NCI-H2029 (cell line): ENCODE results near the gene TNS1.

Experiments used
- DNase-seq: peaks from one replicate; lab custom pipeline; 2025; lab: John Stamatoyannopoulos, UW

TNS1 gene

DNA sequence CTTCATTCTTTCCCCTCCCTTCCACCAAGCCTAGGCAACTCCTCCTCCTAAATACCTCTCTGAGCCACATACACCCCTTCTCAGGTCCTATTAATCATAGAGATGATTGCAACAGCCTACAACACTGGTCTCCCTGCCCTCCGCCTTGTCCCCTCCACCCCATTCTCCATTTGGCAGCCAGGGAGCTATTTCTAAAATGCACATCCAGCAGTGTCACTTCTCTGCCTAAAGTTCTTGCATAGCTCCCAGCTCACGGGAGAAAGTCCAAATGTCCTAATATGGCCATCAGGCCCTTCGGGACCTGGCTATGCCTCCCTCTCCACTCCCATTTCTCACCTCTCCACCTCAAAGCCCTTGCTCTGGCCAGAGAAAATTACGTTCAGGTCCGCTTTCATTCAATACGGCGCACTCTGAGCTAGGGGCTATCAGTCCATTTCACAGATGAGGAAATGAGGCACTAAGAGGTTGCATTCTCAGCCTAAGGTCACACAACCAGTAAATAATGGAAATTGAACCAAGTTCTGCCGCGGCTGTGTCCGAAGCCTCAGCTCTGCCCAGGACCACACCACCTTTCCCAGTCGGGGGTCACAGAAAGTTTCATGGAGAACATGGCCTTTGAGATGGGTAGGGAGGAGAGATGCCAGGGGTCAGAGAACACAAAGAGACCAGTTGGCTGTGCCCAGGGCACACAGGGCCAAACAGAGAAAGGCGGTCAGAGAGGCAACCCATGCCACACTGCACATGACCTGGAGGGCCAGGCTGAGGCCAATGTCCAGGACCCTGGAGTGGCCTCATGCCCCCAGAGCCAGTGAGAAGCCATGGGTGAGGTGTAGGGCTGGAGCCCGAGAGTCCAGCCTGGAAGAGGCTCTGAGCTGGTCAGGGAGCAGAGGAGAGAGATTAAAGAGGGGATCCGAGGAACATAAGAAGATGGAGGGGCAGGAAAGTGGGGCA is 72.8 kb downstream of the TNS1 start:
- peak; percentile 25 for DNase-seq

DNA sequence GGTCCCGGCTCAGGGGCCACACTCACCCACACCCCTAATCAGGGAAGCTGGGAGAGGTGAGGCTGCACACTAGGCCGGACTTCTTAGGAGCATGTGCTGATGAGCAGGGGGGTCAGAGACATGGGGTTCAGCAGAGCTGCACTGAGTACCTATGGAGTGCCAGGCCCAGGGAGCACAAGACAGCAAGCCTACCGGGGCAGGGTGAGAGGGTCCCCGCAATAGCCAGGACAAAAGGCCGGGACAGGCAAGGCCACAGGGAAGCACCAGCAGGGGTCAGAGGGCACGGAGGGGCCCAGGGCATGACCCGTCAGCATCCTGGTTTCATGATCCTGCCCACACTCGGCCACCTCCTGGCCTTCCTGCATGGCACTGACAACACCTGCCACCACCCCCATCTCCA is 73.5 kb downstream of the TNS1 start:
- no peak for DNase-seq

DNA sequence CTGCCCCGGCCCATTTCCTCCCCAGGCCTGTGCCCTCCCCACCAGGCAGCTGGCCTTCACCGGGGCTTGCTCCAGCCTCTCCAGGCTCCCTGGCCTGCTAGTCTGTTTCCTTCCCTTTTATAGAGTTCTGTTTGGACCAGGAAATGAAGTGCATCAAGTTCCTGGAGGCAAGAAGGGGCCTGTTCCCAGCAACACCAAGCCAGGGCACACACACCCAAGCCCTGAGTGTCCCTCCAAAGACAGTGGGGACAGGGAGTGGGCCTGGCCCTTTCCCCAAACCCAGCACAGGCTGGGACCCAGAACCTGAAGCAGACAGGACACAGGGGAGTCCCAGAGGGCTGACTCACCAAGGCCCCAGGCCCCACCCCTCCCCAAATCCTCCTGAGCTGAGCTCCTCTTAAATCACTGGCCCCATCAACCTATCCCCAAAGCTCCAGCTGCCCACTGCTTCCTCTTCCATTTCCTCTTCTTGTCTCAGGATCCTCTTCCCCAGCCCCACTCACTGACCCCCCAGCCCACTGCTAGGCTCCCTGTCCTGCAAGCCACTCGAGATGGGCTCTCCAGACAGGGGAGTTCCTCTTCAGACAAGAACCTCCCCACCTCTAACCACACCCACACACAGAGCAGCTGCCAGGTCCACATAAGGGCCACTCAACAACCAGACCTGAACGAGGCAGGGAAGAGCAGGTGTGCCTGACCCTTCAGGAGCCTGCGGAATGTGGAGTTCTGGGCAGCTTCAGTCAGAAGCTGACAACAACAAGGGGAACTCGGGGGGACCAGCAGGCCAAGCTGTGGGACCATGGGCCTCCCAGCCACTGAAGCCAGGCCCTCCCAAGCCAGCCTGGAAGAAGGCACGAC is 74.2 kb downstream of the TNS1 start:
- DNase-seq = peak; percentile 94

DNA sequence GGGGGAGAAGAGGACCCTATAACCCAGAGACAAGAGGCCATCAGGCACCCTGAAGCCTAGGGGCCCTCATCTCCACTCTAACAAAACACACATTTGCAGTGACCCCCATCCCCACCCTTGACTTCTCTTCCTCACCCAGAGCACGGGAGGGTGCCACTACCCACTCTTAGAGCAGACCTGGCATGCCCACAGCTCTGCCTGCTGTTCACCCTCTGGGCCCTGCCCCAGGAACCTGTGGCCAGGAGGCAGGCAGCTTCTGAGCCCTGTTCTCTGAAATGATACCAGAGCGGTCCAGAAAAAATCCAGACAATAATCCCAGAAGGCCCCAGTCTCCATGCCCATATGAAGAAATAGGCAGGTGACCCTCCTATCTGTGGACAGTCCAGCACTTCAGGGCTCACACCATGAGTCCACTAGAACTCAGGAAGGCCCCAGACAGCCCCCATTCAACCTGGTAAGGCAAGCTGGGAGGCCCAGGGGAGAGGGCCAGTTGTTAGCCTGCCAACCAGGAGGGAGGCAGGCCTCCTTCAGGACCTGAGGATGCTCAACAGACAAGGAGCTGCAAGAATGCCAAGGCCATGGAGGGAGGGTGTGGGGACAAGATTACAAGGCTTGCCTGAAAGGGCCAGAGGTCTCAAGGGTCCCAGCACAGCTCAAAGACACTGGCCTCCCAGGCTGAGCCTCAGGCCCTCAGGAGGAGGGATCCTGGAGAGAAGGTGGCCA is 75.0 kb downstream of the TNS1 start:
- DNase-seq = no peak

DNA sequence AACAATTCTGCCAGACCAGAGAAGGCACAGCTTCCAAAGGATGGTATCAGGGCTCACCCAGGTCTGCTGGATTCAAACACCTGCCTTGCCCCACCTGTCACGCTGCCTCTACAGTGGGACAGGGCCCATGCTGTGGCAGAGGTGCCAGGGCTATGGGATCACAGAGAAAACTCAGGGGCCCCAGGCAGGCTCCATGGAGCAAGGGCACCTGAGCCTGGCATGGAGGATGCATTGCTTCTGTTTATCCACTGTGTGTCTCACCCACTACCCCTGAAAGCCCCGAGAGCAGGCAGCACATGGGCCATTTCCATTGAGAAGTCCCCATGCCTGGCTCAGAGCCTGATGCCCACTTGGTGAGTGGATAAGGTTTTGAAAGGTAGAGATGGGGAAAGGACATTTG is 76.0 kb downstream of the TNS1 start:
- DNase-seq = no peak

DNA sequence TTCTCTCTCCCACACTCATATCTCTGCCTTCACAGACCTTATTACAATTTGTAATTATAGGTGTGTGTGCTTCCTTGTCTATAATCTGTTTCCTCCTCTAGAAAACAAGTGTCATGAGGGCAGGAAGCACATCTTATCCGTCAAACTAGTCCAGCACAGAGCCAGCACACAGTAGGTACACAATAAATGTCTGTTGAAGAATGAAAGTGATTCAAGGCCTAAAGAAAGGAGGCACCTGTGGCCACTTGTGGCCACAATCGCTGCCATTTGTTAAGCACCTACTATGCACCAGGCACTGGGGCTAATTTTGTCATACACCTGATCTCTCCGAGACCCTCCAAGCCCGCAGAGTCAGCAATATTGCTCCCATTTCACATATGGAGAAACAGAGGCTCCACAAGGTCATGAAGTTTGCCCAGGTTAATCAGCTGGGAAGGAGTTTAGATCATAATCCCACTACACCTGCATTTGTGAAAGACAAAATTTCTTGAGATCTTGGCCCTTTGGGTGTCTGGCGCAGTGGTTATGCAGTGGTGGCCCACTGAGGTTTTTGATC is 78.4 kb downstream of the TNS1 start:
- DNase-seq = no peak

DNA sequence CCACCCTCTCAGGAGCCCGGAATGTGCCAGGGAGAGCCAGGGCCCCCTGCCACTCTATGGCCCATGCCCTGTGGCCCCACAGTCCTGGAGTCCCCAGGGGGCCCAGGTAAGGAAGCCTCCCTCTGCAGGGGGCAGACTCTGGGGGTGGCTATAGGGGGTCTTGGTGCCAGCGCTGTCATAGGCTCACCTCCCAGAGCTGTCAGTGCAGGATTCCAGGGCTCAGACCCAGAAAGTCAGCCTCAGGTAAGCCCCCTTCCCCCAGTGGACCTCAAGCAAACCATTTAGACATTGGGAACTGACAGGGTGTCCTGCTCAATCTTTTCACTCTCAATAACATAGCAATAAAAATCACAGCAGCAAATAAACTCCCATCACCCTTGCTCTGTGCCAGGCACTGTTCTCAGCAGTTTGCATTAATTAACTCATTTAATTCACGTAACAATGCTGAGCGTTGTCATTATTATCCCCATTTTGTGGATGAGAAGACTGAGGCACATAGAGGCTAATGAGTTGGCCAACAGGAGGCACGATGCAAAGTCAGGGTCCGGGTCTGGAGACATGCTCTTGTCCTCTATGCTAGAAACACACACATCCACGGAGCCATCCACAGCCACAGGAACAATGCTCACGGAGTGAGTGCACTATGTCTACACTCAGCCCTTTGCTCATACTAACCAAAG is 79.6 kb downstream of the TNS1 start:
- DNase-seq = no peak

DNA sequence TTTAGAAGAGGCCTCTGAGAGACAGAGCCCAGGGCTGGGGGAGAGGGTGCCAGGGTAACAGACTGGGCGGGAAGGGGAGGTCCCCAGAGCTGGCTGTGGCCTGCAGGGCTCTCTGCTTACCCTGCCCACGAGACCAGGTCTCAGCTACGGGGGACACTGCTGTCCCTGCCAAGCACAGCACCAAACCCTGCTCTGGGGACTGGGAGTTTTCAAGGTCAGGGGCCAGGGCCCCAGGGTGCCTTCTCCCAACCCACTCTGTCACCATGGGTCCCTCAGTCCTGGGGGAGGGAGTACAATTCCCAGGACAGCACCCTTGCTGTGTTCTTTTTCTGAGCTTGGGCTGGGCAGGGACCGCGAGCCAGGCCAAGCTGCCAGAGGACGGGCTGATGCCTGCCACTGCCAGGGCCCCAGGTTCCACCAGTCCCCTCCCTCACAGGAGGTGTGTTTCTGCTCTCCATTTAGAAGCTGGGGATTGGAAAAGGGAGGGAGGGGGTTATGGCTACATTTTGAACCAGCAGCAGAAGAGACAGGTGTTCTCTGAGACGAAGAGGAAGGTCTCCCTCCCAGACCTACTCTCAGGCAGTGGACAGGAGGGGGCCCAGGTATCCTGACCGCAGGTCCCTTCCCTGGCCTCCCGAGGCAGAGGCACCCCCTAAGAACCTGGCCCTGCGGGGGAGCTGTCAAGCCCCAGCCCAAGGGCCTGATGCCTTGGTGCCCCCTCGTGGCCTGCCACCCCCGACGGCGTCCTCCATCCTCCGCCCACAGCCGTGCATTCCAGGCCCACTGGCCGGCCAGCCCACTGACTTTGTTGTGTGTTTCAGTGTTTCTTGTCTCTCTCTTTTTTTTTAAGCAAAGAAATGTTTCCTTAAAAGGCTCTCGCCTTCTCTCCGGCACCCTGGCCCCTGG is 80.4 kb downstream of the TNS1 start:
- DNase-seq = no peak

DNA sequence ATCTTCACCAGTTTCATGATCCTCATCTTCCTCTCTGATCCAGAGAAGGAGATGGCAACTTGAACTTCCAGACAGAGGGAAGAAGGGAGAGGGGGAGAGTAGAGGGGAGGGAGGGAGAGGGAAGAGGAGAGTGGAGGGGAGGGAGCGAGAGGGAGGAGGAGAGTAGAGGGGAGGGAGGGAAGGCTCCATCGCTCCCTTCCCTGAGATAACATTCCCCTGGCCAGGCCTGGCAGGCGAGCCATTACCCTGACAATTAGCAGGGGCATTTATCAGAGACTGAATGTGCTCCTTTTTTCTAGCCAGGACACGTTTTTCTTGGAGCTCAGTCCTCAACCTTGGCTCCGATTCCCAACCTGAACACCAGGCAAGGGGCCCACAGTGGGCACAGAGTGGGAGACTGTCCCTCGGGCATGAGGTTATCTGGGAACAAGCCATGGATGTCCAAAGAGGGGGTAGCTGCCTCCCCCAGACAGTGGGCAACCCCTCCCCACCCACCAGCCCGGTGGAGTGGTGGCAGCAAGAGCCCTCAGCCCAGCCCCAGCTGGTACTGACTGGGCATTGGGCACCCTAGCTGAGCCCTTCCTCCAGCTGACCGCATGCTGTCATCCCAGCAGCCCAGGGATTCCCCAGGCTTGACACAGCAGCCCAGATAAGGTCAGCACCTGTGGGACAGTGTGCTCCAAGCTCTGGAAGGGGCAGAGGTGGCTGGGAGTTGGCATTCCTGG is 81.8 kb downstream of the TNS1 start:
- no peak for DNase-seq

DNA sequence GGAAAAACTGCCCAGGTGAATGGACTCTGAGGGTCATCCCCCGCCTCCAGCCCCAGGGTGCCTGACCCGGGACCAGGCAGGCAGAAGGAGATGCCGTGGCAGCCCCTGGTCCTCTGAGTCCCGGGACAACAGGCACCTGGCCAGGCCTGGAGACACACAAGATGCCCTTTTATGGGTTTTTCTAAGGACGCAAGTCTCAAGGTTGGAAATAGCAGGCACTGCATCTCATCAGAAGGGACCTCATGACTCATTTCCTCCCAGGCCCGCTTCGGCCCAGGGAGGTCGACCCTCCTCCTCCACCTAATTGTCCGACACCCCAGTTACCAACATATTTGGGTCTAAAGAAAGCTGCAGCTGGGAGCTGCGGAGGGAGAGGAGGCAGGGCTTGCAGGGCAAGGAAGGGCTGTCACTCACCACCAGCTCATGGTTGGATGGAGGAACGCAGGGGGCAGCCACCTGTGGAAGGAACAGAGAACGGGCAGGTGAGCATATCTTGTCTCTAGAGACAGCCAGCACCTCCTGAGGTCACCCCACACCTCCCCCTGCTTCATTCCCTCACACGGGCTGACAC is 82.9 kb downstream of the TNS1 start:
- no peak for DNase-seq

DNA sequence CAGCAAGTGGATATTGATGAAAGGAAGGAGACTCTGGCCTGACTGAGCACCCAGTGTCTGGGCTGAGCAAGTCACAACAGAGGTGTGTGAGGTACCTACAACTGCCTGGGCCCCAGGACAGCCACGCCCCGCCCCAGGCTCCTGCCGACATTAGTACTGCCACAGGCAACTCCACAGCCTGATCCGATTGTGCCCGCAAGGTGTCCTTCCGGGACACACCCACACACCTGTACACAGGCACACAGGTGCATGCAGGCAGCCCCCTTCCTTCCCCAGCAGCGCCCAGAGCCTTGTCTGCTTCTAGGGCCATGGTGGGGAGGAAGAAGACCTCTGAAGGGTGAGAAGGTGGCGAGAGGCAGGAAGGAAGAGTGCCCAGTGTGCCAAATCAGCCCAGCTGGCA is 83.6 kb downstream of the TNS1 start:
- DNase-seq = no peak

DNA sequence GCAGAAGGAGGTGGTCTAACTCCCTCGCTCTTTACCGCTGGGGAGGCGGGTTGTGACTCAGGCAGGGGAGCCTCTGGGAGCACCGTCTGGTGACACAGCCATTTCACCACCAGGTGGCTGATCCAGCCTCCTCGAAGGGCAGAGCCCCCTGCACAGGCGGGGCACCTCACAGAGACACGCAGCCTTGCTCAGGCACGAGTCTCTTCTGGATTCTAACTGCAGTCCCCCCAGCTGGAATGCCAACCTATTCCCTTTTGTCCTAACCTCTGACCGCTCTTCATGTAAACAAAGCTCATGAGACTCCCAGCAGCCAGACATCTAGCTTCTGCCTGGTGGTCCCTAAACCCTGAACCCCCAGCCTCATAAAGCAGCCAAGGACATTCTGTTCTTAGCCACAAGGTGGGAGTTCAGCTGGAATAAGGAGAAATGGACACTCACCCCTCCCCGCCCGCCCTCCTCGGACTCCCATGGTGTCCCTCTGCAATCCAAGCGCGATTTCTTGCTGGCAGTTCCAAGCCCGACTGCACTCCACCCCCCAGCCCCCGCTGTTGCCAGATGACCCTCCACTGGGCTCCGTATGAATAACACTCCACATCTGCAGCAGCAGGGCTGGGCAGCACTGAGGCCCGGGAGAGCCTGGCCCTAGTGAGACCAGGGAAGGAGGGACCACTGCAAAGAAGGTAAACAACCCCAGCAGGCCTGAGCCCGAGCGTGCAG is 84.3 kb downstream of the TNS1 start:
- no peak for DNase-seq

DNA sequence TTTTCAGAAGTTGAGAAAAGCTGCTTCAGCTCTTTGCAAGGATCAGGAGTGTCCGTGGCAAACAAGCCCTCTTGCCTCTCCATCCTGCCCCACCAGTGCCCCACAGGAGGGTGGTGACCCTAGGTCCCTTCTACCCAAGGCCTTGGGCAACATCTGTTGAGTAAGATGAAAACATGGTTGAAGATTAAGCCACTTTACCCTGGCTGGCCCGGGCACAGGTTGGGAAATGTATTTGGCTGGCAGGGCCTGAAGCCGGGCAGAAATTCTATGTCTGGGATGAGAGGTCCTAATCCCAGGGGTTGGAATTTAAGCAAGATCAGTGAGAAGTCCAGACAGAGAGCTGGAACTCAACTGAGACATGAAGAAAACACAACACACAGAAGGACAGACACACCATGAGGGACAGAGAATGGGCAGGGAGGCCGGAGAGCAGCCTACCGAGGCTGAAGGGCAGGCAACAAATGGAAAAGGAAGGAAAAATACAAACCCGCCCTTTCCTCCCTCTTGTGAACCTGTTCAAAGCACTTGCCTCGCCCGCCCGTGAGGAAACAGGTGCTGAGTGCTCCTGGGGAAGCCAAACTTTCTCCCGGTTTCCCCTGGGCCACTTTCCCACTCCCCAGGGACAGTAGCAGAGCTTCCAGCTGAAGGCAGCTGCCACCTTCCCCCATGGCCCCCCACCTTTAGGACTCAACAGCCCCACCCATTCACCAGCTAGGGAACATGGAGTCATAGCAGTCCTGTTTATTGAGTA is 86.1 kb downstream of the TNS1 start:
- no peak for DNase-seq

DNA sequence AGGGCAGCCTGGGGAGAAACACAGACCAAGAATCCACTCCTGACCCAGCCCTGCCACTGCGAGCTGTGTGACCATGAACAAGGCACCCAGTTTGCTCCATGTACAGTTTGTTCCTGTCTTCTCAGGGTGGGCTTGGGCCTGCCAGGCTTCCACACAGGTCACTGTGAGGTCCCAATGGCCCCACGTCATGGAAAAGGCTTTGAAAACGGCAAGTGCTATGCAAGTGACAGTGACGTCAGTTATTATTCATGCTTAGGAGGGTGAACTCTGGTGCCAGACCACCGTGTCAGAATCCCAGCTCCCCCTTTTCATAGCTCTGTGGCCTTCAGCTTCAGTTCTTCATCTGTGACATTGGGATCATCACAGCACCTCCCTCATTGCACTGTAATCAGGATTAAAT is 87.1 kb downstream of the TNS1 start:
- DNase-seq = no peak

DNA sequence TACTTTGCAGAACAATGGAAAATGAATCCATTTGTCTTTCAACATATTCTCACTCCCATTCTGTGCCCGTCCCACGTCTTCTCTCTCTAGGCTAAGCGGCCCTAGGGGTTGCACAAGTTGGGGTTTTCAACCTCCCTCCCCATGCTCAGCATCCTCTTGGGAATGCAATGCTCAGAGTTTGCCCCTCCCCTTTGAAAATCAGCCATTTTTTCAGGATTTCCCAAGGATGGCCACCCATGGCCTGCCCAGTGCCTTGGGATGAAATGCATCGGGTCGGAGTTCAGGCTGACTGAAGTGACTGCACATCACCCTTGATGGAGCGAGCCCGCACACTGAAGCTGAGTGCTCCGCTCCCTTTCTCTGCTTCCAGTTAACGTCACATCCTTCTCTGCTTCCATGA is 87.9 kb downstream of the TNS1 start:
- no peak for DNase-seq

DNA sequence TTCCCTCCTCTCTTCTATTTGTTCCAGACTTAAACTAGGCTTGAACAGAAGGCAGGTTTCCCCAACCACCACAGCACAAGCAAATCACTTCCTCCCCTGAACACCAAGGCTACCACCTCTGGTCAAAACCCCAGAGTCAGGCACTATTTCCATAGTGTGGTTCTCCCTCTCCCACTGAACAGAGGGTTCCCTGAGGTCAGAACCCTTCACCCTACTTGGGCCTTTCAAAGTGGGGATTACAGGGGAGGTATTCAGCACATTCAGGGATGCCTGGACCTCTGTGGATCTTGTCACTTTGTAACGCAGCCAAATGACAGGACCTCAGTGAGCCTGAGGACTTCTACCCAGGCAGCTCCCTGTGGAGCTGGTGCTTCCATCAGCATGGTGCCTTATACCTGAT is 88.7 kb downstream of the TNS1 start:
- DNase-seq = no peak

DNA sequence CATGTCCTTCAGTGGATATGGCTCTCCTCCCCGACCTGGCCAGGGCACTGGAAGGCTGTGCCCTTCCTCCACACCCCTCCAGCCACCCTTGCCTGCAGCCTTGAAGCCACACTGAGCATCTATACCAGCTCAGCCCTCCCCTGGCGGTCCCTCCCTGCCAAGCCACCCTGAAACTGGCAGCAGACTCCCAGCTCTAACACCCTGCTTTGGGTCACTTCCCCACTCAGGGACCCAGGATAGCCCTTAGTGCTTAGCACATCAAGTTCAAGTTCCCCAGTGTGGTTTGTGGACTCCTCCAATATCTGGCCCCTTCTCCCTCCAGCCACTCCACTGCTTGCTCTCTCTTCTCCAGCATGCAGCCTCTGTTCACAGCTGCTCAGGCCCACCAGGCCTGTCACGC is 89.4 kb downstream of the TNS1 start:
- DNase-seq = no peak
